Adipose tissue (tissue), 3 donors: ENCODE results near the gene TAS2R1. TPM values are rescaled to one million over a fixed set of nuclear protein-coding genes. Genes with fewer than 3 reads are reported as not detected.

Experiments
- H3K27ac ChIP-seq: one replicate; pipeline ENCODE4 v1.5.1; 2013; ENCODE audit warnings: low read depth, low read length
- WGBS, 3 donors: extraction: QIAGEN DNeasy Blood & Tissue Kit; methylation state at CpG; one replicate each; pipeline ENCODE4 v1.1.7; 2013; 5-methylcytosine and 5-hydroxymethylcytosine counted together
- polyA plus RNA-seq, 3 donors: library from polyadenylated mRNA; stranded (reverse); fragments of 200-250 nt; gene quantifications; one replicate each; pipeline ENCODE4 v1.2.3, GENCODE V29; 2013
- donor health status: healthy with polysubstance abuse.
- donor health status: Bipolar disorder and iron deficiency.
- donor health status: healthy.

The TAS2R1 gene
- polyA plus RNA-seq, 3 donors = not detected

GRCh38 chr5:9625286-9625685, 4.9 kb downstream of the TAS2R1 start:
- WGBS, 3 donors = 76 to 81% (median 77%) methylated on average over 5 of the region's 5 CpGs
- H3K27ac ChIP-seq = no peak overlapping the region

- 77 to 85% (median 78%) methylated on average over 5 of the region's 5 CpGs for WGBS, 3 donors
Observed at GRCh38 chr5:9624196-9624947, 5.8 kb downstream of the TAS2R1 start.

DNA sequence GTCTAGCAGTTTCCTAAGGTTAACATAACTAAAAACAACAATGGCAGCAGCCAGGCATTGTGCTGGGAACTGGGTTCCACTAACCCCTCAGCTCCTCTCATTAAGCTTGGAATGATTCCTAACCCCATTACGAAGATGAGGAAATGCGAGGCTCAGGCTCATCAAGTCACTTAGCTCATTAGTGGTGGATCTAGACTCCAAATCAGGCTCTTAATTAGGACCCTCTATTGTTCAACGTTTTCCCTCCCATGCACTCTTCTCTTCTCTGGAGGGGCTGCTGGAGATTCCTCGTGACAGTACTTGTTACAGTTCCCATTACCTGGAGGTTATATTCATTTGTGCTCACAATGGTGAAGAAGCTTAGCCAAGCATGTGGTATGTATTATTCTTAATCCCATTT, 6.5 kb downstream of the TAS2R1 start:
- WGBS, 3 donors = 74 to 87% (median 80%) methylated on average over 4 of the region's 4 CpGs
- no peak overlapping the region for H3K27ac ChIP-seq

More at GRCh38 chr5:9624196-9624947, 5.8 kb downstream of the TAS2R1 start:
- no peak overlapping the region for H3K27ac ChIP-seq

DNA sequence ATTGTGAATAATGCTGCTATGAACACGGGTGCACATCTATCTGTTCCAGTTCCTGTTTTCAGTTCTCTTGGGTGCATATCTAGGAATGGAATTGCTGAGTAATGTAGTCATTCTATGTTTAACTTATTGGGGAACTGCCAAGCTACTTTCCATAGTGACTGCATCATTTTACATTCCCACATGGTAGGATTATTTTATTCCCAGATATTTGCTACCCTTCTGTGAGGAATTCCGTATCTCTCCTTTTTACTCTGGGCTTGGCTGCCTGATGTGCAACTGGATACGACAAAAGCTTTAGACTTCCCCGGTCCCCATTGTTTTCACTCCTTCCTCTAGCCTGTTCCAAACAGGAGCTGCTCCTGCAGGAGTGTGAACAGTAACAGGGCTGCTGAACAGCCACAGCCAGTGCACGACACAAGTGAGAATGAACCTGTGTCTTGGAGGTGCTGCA, 7.2 kb downstream of the TAS2R1 start:
- WGBS, 3 donors = 14 to 31% (median 18%) methylated on average over 5 of the region's 5 CpGs
- no peak overlapping the region for H3K27ac ChIP-seq

DNA sequence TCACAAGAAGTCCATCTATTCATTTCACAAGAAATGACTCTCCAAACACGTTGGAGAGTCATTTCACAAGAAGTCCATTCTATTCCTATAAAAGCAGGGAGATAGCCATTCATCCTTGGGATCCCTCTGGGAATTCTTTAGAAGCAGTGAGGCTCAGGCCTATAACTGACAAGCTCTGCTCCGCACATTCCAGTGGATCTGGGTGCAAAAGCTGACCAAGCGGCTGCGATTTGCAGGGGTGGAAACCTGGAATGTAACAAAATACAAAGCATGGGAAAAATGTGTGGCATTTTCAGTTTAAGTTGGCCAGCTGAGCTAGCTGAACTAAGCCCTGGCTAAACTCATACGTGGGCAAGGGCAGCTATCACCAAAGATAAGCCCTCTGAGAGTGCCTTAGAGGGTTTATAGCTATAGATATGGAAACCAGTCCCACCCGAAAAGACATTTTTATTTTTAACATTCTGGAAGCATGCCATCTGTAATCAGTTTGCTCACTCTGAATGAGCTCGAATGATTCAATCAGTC, 8.7 kb downstream of the TAS2R1 start:
- 51 to 53% (median 51%) methylated on average over 7 of the region's 7 CpGs for WGBS, 3 donors
- H3K27ac ChIP-seq = no peak overlapping the region

GRCh38 chr5:9619331-9620092, 10.6 kb downstream of the TAS2R1 start:
- H3K27ac ChIP-seq = no peak overlapping the region
- WGBS, 3 donors = 72 to 76% (median 73%) methylated on average over 5 of the region's 5 CpGs

DNA sequence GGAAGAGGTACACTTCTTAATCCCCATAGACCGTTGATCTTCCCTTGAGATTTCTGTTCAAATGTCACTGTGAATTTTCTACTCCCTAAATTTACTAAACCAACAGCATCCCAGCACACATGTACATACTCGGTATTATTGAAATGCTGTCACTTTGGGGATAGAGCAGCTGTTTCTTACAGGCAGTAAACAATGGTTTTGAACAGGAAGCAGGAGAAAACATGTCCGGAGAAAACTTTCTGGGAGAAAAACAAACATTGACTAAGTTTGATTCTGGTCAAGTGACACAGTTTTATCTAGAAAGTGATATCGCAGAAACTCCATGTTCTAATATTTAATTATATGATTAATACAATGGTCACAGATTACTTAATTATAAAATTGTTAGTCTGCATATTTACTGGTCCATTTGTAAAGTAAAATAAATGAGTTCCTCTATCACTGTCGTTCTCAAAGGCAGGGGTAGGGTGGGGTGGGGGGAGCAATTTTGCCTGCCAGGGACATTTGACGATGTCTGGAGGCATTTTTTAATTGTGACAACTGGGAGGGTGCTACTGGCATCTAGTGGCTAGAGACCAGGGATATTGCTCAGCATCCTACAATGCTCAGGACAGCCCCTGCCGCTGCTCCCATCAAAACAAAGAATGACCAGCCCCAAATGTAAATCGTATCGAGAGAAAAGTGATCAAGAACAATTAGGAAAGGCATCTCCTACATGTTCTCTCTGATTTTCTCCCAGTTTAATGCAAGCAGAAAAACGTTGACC, 12.2 kb downstream of the TAS2R1 start:
- H3K27ac ChIP-seq = no peak overlapping the region
- 28 to 43% (median 37%) methylated on average over 10 of the region's 10 CpGs for WGBS, 3 donors

- 27 to 43% (median 33%) methylated on average over 3 of the region's 3 CpGs for WGBS, 3 donors
- H3K27ac ChIP-seq = no peak overlapping the region
Observed at GRCh38 chr5:9617221-9617620, 12.9 kb downstream of the TAS2R1 start.

- no peak overlapping the region for H3K27ac ChIP-seq
- 88 to 91% (median 89%) methylated on average over 3 of the region's 3 CpGs for WGBS, 3 donors
Observed at GRCh38 chr5:9615331-9615730, 14.8 kb downstream of the TAS2R1 start.

- H3K27ac ChIP-seq = no peak overlapping the region
- 88 to 93% (median 89%) methylated on average over 3 of the region's 3 CpGs for WGBS, 3 donors
Observed at GRCh38 chr5:9613360-9613759, 16.8 kb downstream of the TAS2R1 start.

GRCh38 chr5:9610969-9611368, 19.2 kb downstream of the TAS2R1 start:
- H3K27ac ChIP-seq = no peak overlapping the region
- WGBS, 3 donors = 57 to 78% (median 65%) methylated on average over 2 of the region's 2 CpGs

DNA sequence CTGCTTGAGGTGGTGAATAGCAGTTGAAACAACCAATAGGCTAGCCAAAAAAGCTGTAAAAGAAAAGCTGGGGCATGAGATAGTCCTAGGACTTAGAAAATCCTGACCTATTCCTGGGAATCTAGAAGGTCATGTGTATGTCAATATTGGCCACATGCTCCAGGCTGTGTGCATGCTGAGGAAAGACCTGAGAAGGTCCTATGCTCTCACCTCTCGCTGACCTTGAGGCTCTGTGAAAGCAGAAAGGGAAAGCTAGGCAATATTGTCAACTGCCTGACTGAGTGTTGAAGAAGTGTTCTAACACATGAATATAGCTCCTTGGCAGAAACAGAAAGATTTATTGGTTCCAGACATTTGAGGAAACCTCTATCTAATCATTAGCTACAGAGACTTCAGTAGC, 19.8 kb downstream of the TAS2R1 start:
- 65 to 68% (median 67%) methylated on average over 1 of the region's 1 CpG for WGBS, 3 donors
- no peak overlapping the region for H3K27ac ChIP-seq

DNA sequence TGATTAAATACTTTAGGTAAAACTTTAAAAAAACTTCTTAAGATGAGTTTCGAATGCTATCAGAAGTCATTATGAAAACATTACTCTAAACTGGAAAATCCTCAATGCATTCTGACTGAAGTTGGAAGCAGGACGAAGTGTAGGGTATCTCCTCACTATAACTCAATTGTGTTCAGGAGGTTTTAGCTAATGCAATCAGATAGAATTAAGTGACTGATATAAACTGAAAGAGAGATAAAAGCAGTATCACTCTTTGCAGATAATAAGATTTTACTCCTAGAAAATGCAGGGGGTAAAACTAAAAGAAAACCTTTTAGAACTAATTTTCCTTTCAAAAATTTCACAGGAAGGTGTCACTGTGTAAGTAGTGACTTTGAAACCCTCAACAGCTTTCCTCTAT, 22.1 kb downstream of the TAS2R1 start:
- H3K27ac ChIP-seq = no peak overlapping the region
- WGBS, 3 donors = 73 to 83% (median 78%) methylated on average over 2 of the region's 2 CpGs

DNA sequence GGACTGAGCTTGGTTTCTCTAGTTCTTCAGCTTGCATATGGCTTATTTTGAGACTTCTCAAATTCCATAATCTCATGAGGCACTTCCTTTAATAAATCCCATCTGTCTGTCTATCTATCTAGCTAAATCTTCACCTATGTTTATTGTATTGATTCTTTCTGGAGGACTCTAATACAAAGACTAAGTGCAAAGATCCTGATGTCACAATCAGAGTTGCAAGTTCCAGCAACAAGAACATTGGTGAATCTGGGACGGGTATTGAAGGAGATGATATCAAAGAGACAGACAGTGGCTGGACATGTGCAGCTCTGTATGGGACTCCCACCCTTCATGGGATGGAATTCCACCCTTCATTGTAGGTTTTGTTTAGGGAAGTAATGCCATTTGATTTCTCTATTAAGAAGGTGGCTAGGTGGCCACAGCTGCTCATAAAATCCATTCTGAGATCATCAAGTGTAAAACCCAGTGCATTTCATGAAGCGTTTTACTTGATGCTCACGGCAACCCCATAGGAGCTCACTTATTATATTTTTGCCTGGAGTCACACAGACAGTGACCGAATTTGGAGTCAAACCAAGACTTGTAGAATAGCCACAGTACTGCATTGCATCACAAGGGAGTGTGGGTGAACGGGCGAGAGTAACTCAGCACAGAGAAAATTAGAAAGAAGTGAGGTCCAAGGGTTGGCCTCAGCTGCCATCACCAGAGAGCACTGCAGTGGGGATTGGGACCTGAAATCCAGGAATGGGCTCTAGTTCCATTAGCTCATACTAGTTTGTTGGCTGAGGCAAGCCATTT, 24.9 kb downstream of the TAS2R1 start:
- WGBS, 3 donors = 67 to 84% (median 78%) methylated on average over 6 of the region's 6 CpGs

GRCh38 chr5:9604416-9604815, 25.7 kb downstream of the TAS2R1 start:
- H3K27ac ChIP-seq = no peak overlapping the region
- WGBS, 3 donors = 64 to 66% (median 65%) methylated on average over 5 of the region's 5 CpGs

More for the DNA sequence above, 24.9 kb downstream of the TAS2R1 start:
- no peak overlapping the region for H3K27ac ChIP-seq

- 63 to 77% (median 77%) methylated on average over 7 of the region's 7 CpGs for WGBS, 3 donors
- H3K27ac ChIP-seq = no peak overlapping the region
Observed at GRCh38 chr5:9601055-9601739, 29.0 kb downstream of the TAS2R1 start.

DNA sequence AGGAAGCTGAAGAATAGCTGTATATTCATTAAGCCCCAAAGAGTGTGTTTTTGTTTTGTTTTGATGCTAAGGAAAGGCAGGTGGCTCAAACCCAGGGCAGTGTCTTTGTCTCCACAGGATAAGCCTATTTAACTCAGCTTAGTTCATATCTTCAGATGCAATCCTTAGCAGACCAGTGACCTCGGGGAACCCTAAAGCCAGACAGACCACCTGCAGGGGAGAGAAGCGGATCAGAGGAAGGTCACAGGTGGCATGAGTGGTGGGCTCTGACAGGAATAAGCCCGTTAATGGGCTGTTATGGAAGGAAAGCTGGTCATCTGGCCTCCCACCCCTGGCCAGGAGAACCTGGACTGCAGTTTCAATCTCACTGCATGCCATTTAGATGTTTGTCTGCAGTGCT, 30.8 kb downstream of the TAS2R1 start:
- 50 to 84% (median 68%) methylated on average over 3 of the region's 3 CpGs for WGBS, 3 donors
- H3K27ac ChIP-seq = no peak overlapping the region
